HepG2 (cell line): Measurements from ENCODE around the gene GLIS1. TPM values are rescaled to one million over a fixed set of nuclear protein-coding genes. Genes with fewer than 3 reads are reported as not detected.

Experiments
- ATAC-seq: fragments of 200-7000 bp; cut with Tn5 transposase; 3 replicates; pipeline ENCODE4 v1.9.1; 2020; ENCODE audit warnings: mild to moderate bottlenecking, moderate library complexity
- BruUV-seq: library from RNA; stranded (reverse); fragments of 400-500 nt; replicated peaks from 2 replicates; lab custom pipeline; 2021; lab: Mats Ljungman, UMichigan
- CTCF ChIA-PET: fragments of 300-600 bp; formaldehyde crosslinking; extraction: SDS; loops from one replicate; lab custom pipeline; 2021; ENCODE audit warnings: low total read pairs, inconsistent platforms, low intra/inter-chr PET ratio; lab: Yijun Ruan, JAX
- POLR2A ChIA-PET: fragments of 350-600 bp; sonication (Branson Sonifier 250); formaldehyde crosslinking; loops from one replicate; lab custom pipeline; 2020; ENCODE audit warnings: antibody characterized with exemption, inconsistent platforms; lab: Yijun Ruan, JAX
- DNase-seq: peaks from one replicate; pipeline ENCODE4 v3.0.0-alpha.2; 2015; ENCODE audit warnings: low spot score
- FAIRE-seq: peaks from 3 replicates; lab custom pipeline; 2011; peaks lifted over from hg19 to GRCh38; lab: Jason Lieb, UNC
- H2AFZ ChIP-seq: one replicate; pipeline ENCODE4 v1.6.1; 2011; ENCODE audit warnings: low read length, inconsistent platforms
- H3K27ac ChIP-seq: fragments of 300-600 bp; 3 replicates; pipeline ENCODE4 v1.8.0; 2011; ENCODE audit warnings: mixed run types, mild to moderate bottlenecking, mixed read lengths, low read length, inconsistent platforms; ENCODE audit not compliant: insufficient read depth; ENCODE audit errors: extremely low read length
- H3K27me3 ChIP-seq, 2 experiments: fragments of 200-600 bp in 1 of 2; 2 replicates in 1 of 2; 3 replicates in 1 of 2; pipeline versions ENCODE4 v1.6.0 to v1.8.0; 2011; ENCODE audit warnings: low read length in 2 of 2, mild to moderate bottlenecking in 2 of 2, moderate library complexity in 2 of 2, inconsistent platforms in 1 of 2; ENCODE audit not compliant: insufficient read depth in 2 of 2, control insufficient read depth in 1 of 2
- H3K36me3 ChIP-seq, 2 experiments: fragments of 200-600 bp in 1 of 2; replicated peaks in 1 of 2; 2 replicates in 1 of 2; 3 replicates in 1 of 2; pipeline versions ENCODE4 v1.5.1 to v1.8.0; 2011; ENCODE audit warnings: low read length in 2 of 2, inconsistent platforms in 1 of 2; ENCODE audit not compliant: insufficient read depth in 2 of 2, control insufficient read depth in 1 of 2
- H3K4me1 ChIP-seq: 2 replicates; pipeline ENCODE4 v1.5.1; 2012; ENCODE audit warnings: low read length, inconsistent platforms; ENCODE audit not compliant: insufficient read depth
- H3K4me2 ChIP-seq: 2 replicates; pipeline ENCODE4 v1.6.0; 2011; ENCODE audit warnings: low read depth, low read length, inconsistent platforms
- H3K4me3 ChIP-seq, 3 experiments: fragments of 200-600 bp in 1 of 3; sonication (generic), shearing (Covaris generic) in 1 of 3; replicated peaks in 1 of 3; 2 replicates each; pipeline ENCODE4 v1.5.1; 2011 to 2016; ENCODE audit warnings: low read length in 3 of 3, inconsistent platforms in 2 of 3, low read depth in 2 of 3, mild to moderate bottlenecking in 2 of 3, control low read depth in 1 of 3, mixed read lengths in 1 of 3; ENCODE audit not compliant: insufficient read depth in 1 of 3
- H3K79me2 ChIP-seq: one replicate; pipeline ENCODE4 v1.6.1; 2011; ENCODE audit warnings: low read length, inconsistent platforms; ENCODE audit not compliant: insufficient read depth
- H3K9ac ChIP-seq: 2 replicates; pipeline ENCODE4 v1.6.0; 2011; ENCODE audit warnings: mild to moderate bottlenecking, low read depth, low read length, inconsistent platforms; ENCODE audit not compliant: insufficient read depth
- H3K9me3 ChIP-seq: 2 replicates; pipeline ENCODE4 v1.5.1; 2012; ENCODE audit warnings: mild to moderate bottlenecking, low read length
- H4K20me1 ChIP-seq: 2 replicates; pipeline ENCODE4 v1.6.0; 2011; ENCODE audit warnings: inconsistent platforms, mild to moderate bottlenecking, low read length, moderate library complexity; ENCODE audit not compliant: insufficient read depth
- ATRX ChIP-seq: sonication (generic); formaldehyde crosslinking; IDR thresholded peaks from 2 replicates; pipeline ENCODE4 v1.4.0; 2020; ENCODE audit warnings: missing genetic modification reagents, borderline replicate concordance
- HBP1 ChIP-seq: IDR thresholded peaks from 2 replicates; pipeline ENCODE4 v1.6.1; 2016; ENCODE audit warnings: low read depth, control low read depth
- HINFP ChIP-seq: sonication (generic); formaldehyde crosslinking; IDR thresholded peaks from 2 replicates; pipeline ENCODE4 v1.4.0; 2020; ENCODE audit warnings: low read depth, mild to moderate bottlenecking, missing genetic modification reagents
- HNF4A ChIP-seq: sonication (generic); formaldehyde crosslinking; IDR thresholded peaks from 2 replicates; pipeline ENCODE4 v1.4.0; 2020; ENCODE audit warnings: missing genetic modification reagents
- KMT2A ChIP-seq: sonication (generic); formaldehyde crosslinking; IDR thresholded peaks from 2 replicates; pipeline ENCODE4 v1.4.0; 2020; ENCODE audit warnings: missing genetic modification reagents
- PTBP1 ChIP-seq: fragments of 200-400 bp; formaldehyde crosslinking; IDR thresholded peaks from 2 replicates; pipeline ENCODE4 v1.6.1; 2018; ENCODE audit warnings: low read length, low read depth; ENCODE audit not compliant: poor library complexity, severe bottlenecking
- SMC3 ChIP-seq: IDR thresholded peaks from 2 replicates; pipeline ENCODE4 v1.6.1; 2011; ENCODE audit warnings: low read length, improper control_type of control experiment
- SP4 ChIP-seq: sonication (generic); formaldehyde crosslinking; IDR thresholded peaks from 2 replicates; pipeline ENCODE4 v1.8.1; 2023; ENCODE audit warnings: mild to moderate bottlenecking, missing genetic modification reagents
- TCF7L2 ChIP-seq: IDR thresholded peaks from 2 replicates; pipeline ENCODE4 v1.6.1; 2011; ENCODE audit warnings: mild to moderate bottlenecking, low read depth, low read length, moderate library complexity
- TGIF2 ChIP-seq: IDR thresholded peaks from 2 replicates; pipeline ENCODE4 v1.6.1; 2016; ENCODE audit warnings: control low read depth, missing compliant biosample characterization
- ZBTB33 ChIP-seq: sonication (generic); formaldehyde crosslinking; IDR thresholded peaks from 2 replicates; pipeline ENCODE4 v1.4.0; 2020; ENCODE audit warnings: missing genetic modification reagents
- ZNF629 ChIP-seq: sonication (generic); formaldehyde crosslinking; conservative IDR thresholded peaks from 2 replicates; pipeline ENCODE4 v1.5.0; 2020; ENCODE audit warnings: missing genetic modification reagents
- ZNF788 ChIP-seq: sonication (generic); formaldehyde crosslinking; IDR thresholded peaks from 2 replicates; pipeline ENCODE4 v1.5.0; 2020; ENCODE audit warnings: mild to moderate bottlenecking, missing genetic modification reagents, borderline replicate concordance
- WGBS: methylation state at CpG from one replicate; pipeline ENCODE4 v1.1.6; 2017; ENCODE audit warnings: low lambda C conversion rate; 5-methylcytosine and 5-hydroxymethylcytosine counted together
- in situ Hi-C: cut with HindIII; loops from 2 replicates; pipeline ENCODE4 v1.10.0; 2017; ENCODE audit warnings: low pct_unique_long_range_greater_than_20kb; ENCODE audit not compliant: extremely low pct_ligation_motif_present
- intact Hi-C: fragments of 100-400 bp; cut with micrococcal nuclease; formaldehyde crosslinking; loops from one replicate; pipeline ENCODE4 v1.10.0; 2022; ENCODE audit not compliant: unreplicated experiment
- polyA plus RNA-seq, 8 experiments: library from polyadenylated mRNA; depleted of rRNA in 3 of 8; stranded (reverse) in 7 of 8; unstranded in 1 of 8; fragments of >200 nt; fragmentation: Illumina TruSeq in 4 of 8; extraction: Trizol in 4 of 8; gene quantifications; 2 replicates each; pipeline versions ENCODE4 v1.2.1 to v1.2.3, GENCODE V29; 2011 to 2016; ENCODE audit warnings: low read depth in 4 of 8, missing spikeins in 1 of 8, mixed read lengths in 1 of 8; ENCODE audit not compliant: insufficient read depth in 1 of 8
- total RNA-seq, 5 experiments: library from RNA; depleted of rRNA; stranded (reverse); fragments of >200 nt; fragmentation: Illumina TruSeq; extraction: Trizol; gene quantifications; 2 replicates each; pipeline ENCODE4 v1.2.3, GENCODE V29; 2016; ENCODE audit warnings: low read depth in 1 of 5
- TF ChIP-seq, protein P1 (sequence below): IDR thresholded peaks from 2 replicates; pipeline ENCODE4 v1.4.0; 2020; ENCODE audit warnings: mild to moderate bottlenecking, missing genetic modification reagents
- TF ChIP-seq, protein P2 (sequence below): sonication (generic); formaldehyde crosslinking; IDR thresholded peaks from 2 replicates; pipeline ENCODE4 v1.8.1; 2023; ENCODE audit warnings: mild to moderate bottlenecking, moderate library complexity, missing genetic modification reagents

Gene GLIS1
- total and polyA plus RNA-seq, 2 of the 13 experiments (the other 11 are each of a cell fraction or from before 2014, with no cell fraction given), result 0.03 TPM; not detected in 1

DNA sequence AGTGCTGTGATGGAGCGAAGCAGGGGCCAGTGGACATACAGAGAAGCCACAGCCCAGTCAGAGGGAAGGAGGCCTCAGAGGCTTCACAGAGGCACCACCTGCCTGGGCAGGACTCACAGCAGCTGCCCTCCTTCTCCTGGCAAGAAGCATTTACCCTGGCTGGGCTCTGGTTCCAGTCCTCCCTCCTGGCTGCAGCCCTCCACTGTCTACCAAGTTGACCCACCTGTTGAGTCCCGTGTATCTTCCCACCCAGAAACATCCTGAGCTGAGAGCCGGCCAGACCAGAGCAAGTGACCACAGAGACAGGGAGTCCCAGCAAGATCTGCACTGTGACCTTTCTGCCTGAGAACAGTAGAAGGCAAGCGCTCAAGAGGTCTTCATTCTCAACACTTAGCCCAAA, 49.7 kb downstream of the GLIS1 start:
- DNase-seq, result no peak
- no peak overlapping the region for H3K4me2 ChIP-seq
- no peaks in the 10 kb centered on the region for H3K36me3 ChIP-seq
- intact Hi-C loops (no loop called here), in situ Hi-C loops (loop anchor here (5.0 kb wide), 1 partner anchor 202 kb away; no protein-coding TSS in a partner anchor)
- no peak overlapping the region for H3K27ac ChIP-seq
- H3K9me3 ChIP-seq, result no peaks in the 10 kb centered on the region
- H4K20me1 ChIP-seq, result peaks cover 3% of the 10 kb centered on the region; the same call in 1 of the 2 replicates
- POLR2A ChIA-PET, result no interaction called here
- no peak for ATAC-seq
- peaks cover 19 to 70% of the 10 kb centered on the region in 2 experiments for H3K27me3 ChIP-seq
- WGBS, result 40% methylated on average over 2 of the region's 4 CpGs
- no peak overlapping the region for H3K4me3 ChIP-seq
- no peak for FAIRE-seq
- BruUV-seq, result no TSS peak
- CTCF ChIA-PET, result no interaction called here
- H2AFZ ChIP-seq, result no peak overlapping the region
- H3K4me1 ChIP-seq, result peaks cover 15% of the 10 kb centered on the region
- no peaks in the 10 kb centered on the region for H3K79me2 ChIP-seq
- H3K9ac ChIP-seq, result no peak overlapping the region
- TF ChIP-seq, protein P1, sequence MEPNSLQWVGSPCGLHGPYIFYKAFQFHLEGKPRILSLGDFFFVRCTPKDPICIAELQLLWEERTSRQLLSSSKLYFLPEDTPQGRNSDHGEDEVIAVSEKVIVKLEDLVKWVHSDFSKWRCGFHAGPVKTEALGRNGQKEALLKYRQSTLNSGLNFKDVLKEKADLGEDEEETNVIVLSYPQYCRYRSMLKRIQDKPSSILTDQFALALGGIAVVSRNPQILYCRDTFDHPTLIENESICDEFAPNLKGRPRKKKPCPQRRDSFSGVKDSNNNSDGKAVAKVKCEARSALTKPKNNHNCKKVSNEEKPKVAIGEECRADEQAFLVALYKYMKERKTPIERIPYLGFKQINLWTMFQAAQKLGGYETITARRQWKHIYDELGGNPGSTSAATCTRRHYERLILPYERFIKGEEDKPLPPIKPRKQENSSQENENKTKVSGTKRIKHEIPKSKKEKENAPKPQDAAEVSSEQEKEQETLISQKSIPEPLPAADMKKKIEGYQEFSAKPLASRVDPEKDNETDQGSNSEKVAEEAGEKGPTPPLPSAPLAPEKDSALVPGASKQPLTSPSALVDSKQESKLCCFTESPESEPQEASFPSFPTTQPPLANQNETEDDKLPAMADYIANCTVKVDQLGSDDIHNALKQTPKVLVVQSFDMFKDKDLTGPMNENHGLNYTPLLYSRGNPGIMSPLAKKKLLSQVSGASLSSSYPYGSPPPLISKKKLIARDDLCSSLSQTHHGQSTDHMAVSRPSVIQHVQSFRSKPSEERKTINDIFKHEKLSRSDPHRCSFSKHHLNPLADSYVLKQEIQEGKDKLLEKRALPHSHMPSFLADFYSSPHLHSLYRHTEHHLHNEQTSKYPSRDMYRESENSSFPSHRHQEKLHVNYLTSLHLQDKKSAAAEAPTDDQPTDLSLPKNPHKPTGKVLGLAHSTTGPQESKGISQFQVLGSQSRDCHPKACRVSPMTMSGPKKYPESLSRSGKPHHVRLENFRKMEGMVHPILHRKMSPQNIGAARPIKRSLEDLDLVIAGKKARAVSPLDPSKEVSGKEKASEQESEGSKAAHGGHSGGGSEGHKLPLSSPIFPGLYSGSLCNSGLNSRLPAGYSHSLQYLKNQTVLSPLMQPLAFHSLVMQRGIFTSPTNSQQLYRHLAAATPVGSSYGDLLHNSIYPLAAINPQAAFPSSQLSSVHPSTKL (CRISPR knock-in tag), result no peak
- TF ChIP-seq, protein P2, sequence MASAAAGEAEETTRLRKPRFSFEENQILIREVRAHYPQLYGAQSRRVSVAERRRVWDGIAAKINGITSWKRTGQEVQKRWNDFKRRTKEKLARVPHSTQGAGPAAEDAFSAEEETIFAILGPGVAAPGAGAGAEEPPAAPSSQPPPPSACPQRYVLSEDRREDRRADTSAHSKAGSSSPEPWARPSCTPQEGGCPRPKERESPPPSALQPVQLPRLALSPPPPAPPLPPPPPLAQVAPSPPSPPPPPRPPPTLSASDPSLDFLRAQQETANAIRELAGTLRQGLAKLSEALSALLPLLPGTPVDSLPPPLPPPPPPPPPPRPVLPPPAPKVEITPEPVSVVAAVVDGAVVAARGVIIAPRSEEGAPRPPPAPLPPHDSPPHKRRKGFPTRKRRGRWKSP (CRISPR knock-in tag), result no peak
- TF ChIP-seq HNF4A, result no peak
- TF ChIP-seq SP4 (CRISPR knock-in tag), result no peak
- TF ChIP-seq TCF7L2, result no peak
- TF ChIP-seq TGIF2 (CRISPR knock-in tag), result no peak
- TF ChIP-seq ATRX (CRISPR knock-in tag), result no peak
- no peak for TF ChIP-seq SMC3
- TF ChIP-seq ZNF629 (CRISPR knock-in tag), result no peak
- no peak for TF ChIP-seq HBP1 (CRISPR knock-in tag)
- TF ChIP-seq ZNF788, result no peak
- no peak for TF ChIP-seq ZBTB33 (CRISPR knock-in tag)
- no peak for TF ChIP-seq HINFP (CRISPR knock-in tag)
- TF ChIP-seq KMT2A (CRISPR knock-in tag), result no peak
- TF ChIP-seq PTBP1, result no peak
